IMR-90 (cell line): ENCODE data around the gene NRCAM.

Experiments
- CEBPB ChIP-seq: IDR thresholded peaks from 2 replicates; pipeline ENCODE4 v1.6.1; 2012; ENCODE audit warnings: low read depth, low read length, improper control_type of control experiment
- CHD1 ChIP-seq: IDR thresholded peaks from 2 replicates; pipeline ENCODE4 v1.6.1; 2012; ENCODE audit warnings: low read depth, low read length, improper control_type of control experiment
- CTCF ChIP-seq: conservative IDR thresholded peaks from 2 replicates; pipeline ENCODE4 v1.5.1; 2012; ENCODE audit warnings: mild to moderate bottlenecking, low read depth, low read length, improper control_type of control experiment
- FOS ChIP-seq: fragments of 150-350 bp; IDR thresholded peaks from 2 replicates; pipeline ENCODE4 v1.6.1; 2016; ENCODE audit warnings: low read depth, low read length
- MXI1 ChIP-seq: IDR thresholded peaks from 2 replicates; pipeline ENCODE4 v1.6.1; 2012; ENCODE audit warnings: low read depth, mild to moderate bottlenecking, low read length, moderate library complexity, borderline replicate concordance
- POLR2A ChIP-seq: IDR thresholded peaks from 2 replicates; pipeline ENCODE4 v1.6.1; 2012; ENCODE audit warnings: mild to moderate bottlenecking, low read depth, low read length
- RCOR1 ChIP-seq: IDR thresholded peaks from 2 replicates; pipeline ENCODE4 v1.6.1; 2012; ENCODE audit warnings: mild to moderate bottlenecking, low read length, improper control_type of control experiment; ENCODE audit not compliant: insufficient replicate concordance
- SMC3 ChIP-seq: fragments of 150-350 bp; IDR thresholded peaks from 2 replicates; pipeline ENCODE4 v1.6.1; 2016; ENCODE audit warnings: low read depth, mild to moderate bottlenecking, antibody characterized with exemption, low read length, moderate library complexity

GRCh38 chr7:108417926-108418325 lies 38.3 kb downstream of the NRCAM start:
- no peak for TF ChIP-seq FOS
- no peak for TF ChIP-seq POLR2A
- no peak for TF ChIP-seq CEBPB
- no peak for TF ChIP-seq MXI1
- TF ChIP-seq CTCF: no peak
- TF ChIP-seq CHD1: no peak
- TF ChIP-seq SMC3: no peak
- TF ChIP-seq RCOR1: no peak
